ENCODE results near the gene PRKCZ. TPM values are rescaled to one million over a fixed set of nuclear protein-coding genes. Genes with fewer than 3 reads are reported as not detected.

The PRKCZ gene
- total RNA-seq, 4 donors from 2014 or later: 0.29 to 8.8 (median 3.9) TPM

- H3K27ac ChIP-seq: no peak overlapping the region
- no peak overlapping the region for H3K4me3 ChIP-seq
- TF ChIP-seq POLR2A (IDR thresholded peaks at IDR 0.05) (no peak), CTCF (IDR thresholded peaks at IDR 0.05) (no peak)
- intact Hi-C loops (cut with DNase I; ENCODE audit: low total_unique reads): no loop called here
- H3K27me3 ChIP-seq: peaks cover 6 to 12% of the 10 kb centered on the region in 2 donors
- no peak for DNase-seq
- peaks cover 0 to 6% of the 10 kb centered on the region in 2 donors for H3K4me1 ChIP-seq
- no peaks in the 10 kb centered on the region for H3K9me3 ChIP-seq
- H3K36me3 ChIP-seq: no peaks in the 10 kb centered on the region
Measured at GRCh38 chr1:2053217-2053616, 3.0 kb downstream of the PRKCZ start.

- Histone ChIP-seq H3K4me3 (no peak overlapping the region), H3K9me3 (no peaks in the 10 kb centered on the region), H3K4me1 (peaks cover 0 to 6% of the 10 kb centered on the region in 2 donors), H3K27me3 (peaks cover 6 to 12% of the 10 kb centered on the region in 2 donors), H3K27ac (no peak overlapping the region), H3K36me3 (no peaks in the 10 kb centered on the region)
- no peak for TF ChIP-seq CTCF (IDR thresholded peaks at IDR 0.05)
- TF ChIP-seq POLR2A (IDR thresholded peaks at IDR 0.05): no peak
- intact Hi-C loops (cut with DNase I; ENCODE audit: low total_unique reads): no loop called here
- DNase-seq: no peak
Measured at GRCh38 chr1:2053784-2054376, 3.7 kb downstream of the PRKCZ start.

- Histone ChIP-seq H3K36me3 (no peaks in the 10 kb centered on the region), H3K4me1 (peaks cover 0 to 6% of the 10 kb centered on the region in 2 donors), H3K9me3 (no peaks in the 10 kb centered on the region), H3K27me3 (peaks cover 4 to 7% of the 10 kb centered on the region in 2 donors), H3K4me3 (no peak overlapping the region), H3K27ac (no peak overlapping the region)
- TF ChIP-seq POLR2A (IDR thresholded peaks at IDR 0.05): no peak
- no peak for TF ChIP-seq CTCF (IDR thresholded peaks at IDR 0.05)
- intact Hi-C loops (cut with DNase I; ENCODE audit: low total_unique reads): no loop called here
- no peak for DNase-seq
Measured at GRCh38 chr1:2054560-2054959, 4.3 kb downstream of the PRKCZ start.

- Histone ChIP-seq H3K9me3 (no peaks in the 10 kb centered on the region), H3K36me3 (no peaks in the 10 kb centered on the region), H3K27ac (no peak overlapping the region), H3K27me3 (peaks cover 0 to 2% of the 10 kb centered on the region in 2 donors), H3K4me1 (no peaks in the 10 kb centered on the region), H3K4me3 (no peak overlapping the region)
- intact Hi-C loops (cut with DNase I; ENCODE audit: low total_unique reads): no loop called here
- DNase-seq: no peak
- no peak for TF ChIP-seq CTCF (IDR thresholded peaks at IDR 0.05)
Measured at GRCh38 chr1:2055911-2056575, 5.8 kb downstream of the PRKCZ start.

- no peaks in the 10 kb centered on the region for H3K9me3 ChIP-seq
- H3K27me3 ChIP-seq: no peaks in the 10 kb centered on the region
- no peak overlapping the region for H3K27ac ChIP-seq
- no peak for DNase-seq
- intact Hi-C loops (cut with DNase I; ENCODE audit: low total_unique reads): no loop called here
- H3K4me3 ChIP-seq: no peak overlapping the region
- H3K4me1 ChIP-seq: no peaks in the 10 kb centered on the region
- no peak for TF ChIP-seq POLR2A (IDR thresholded peaks at IDR 0.05)
- no peak for TF ChIP-seq CTCF (IDR thresholded peaks at IDR 0.05)
- H3K36me3 ChIP-seq: no peaks in the 10 kb centered on the region
Measured at GRCh38 chr1:2056955-2057590, 6.9 kb downstream of the PRKCZ start.

All from uterus (tissue), 4 donors.